HG02973 (cell line): ENCODE data around the gene C17orf50.

ENCODE experiments used
- ATAC-seq: cut with Tn5 transposase; IDR thresholded peaks from one replicate; pipeline ENCODE4 v1.9.1; 2021; ENCODE audit warnings: moderate library complexity; ENCODE audit not compliant: unreplicated experiment

C17orf50 gene

GRCh38 chr17:35733366-35733765, 27.3 kb upstream of the C17orf50 start:
- no peak for ATAC-seq

- no peak for ATAC-seq
Observed at GRCh38 chr17:35734396-35734795, 26.3 kb upstream of the C17orf50 start.

- ATAC-seq = no peak
Observed at GRCh38 chr17:35735036-35735805, 25.5 kb upstream of the C17orf50 start.

GRCh38 chr17:35736236-35736635, 24.5 kb upstream of the C17orf50 start:
- ATAC-seq = no peak

GRCh38 chr17:35738519-35739133, 22.1 kb upstream of the C17orf50 start:
- no peak for ATAC-seq

GRCh38 chr17:35740216-35740615, 20.5 kb upstream of the C17orf50 start:
- ATAC-seq = no peak

GRCh38 chr17:35740997-35741931, 19.4 kb upstream of the C17orf50 start:
- no peak for ATAC-seq

- ATAC-seq = no peak
Observed at GRCh38 chr17:35742496-35742895, 18.2 kb upstream of the C17orf50 start.

- no peak for ATAC-seq
Observed at GRCh38 chr17:35742896-35743477, 17.7 kb upstream of the C17orf50 start.

- no peak for ATAC-seq
Observed at GRCh38 chr17:35743626-35744328, 16.9 kb upstream of the C17orf50 start.

- ATAC-seq = no peak
Observed at GRCh38 chr17:35744830-35745229, 15.9 kb upstream of the C17orf50 start.

GRCh38 chr17:35745246-35745645, 15.4 kb upstream of the C17orf50 start:
- no peak for ATAC-seq

GRCh38 chr17:35745749-35746320, 14.9 kb upstream of the C17orf50 start:
- ATAC-seq = no peak

GRCh38 chr17:35747540-35748017, 13.1 kb upstream of the C17orf50 start:
- ATAC-seq = no peak

GRCh38 chr17:35748341-35748841, 12.3 kb upstream of the C17orf50 start:
- no peak for ATAC-seq

- no peak for ATAC-seq
Observed at GRCh38 chr17:35748979-35749378, 11.7 kb upstream of the C17orf50 start.

GRCh38 chr17:35749560-35750412, 10.9 kb upstream of the C17orf50 start:
- ATAC-seq = no peak

- ATAC-seq = no peak
Observed at GRCh38 chr17:35750526-35751395, 9.9 kb upstream of the C17orf50 start.
